HTERT RPE-1 (cell line): ENCODE measurements around the gene UBXN11.
"Not testable (repeated sequence)": the region's sequence is repeated elsewhere in the genome, so short reads cannot be mapped to it uniquely, and the experiment has no call there.

Experiments used
- in situ Hi-C: fragments of 300-500 bp; cut with MboI; formaldehyde crosslinking; loops from 4 replicates; pipeline ENCODE4 v1.14.3; 2020; ENCODE audit warnings: low sequenced_read_pairs

Gene UBXN11

DNA sequence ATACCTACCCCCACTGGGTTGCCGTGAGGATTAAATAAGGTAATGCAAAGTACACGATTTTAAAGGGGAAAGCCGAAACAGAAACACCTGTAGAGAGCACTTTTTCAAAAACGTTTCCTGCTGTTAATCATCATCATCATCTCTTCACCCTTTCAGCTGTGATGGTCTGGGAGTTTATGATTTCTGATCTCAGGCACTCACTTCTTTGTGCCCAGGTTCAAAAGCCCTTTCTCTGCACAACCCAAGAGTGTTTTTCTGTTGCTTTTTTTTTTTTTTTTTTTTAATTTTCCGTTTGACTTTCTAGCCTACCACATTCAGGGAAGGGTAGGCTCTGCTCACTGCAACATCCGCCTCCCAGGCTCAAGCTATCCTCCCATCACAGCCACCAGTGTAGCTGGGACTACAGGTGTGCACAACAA is 936 bp upstream of the UBXN11 start:
- in situ Hi-C loops, result no loop called here

DNA sequence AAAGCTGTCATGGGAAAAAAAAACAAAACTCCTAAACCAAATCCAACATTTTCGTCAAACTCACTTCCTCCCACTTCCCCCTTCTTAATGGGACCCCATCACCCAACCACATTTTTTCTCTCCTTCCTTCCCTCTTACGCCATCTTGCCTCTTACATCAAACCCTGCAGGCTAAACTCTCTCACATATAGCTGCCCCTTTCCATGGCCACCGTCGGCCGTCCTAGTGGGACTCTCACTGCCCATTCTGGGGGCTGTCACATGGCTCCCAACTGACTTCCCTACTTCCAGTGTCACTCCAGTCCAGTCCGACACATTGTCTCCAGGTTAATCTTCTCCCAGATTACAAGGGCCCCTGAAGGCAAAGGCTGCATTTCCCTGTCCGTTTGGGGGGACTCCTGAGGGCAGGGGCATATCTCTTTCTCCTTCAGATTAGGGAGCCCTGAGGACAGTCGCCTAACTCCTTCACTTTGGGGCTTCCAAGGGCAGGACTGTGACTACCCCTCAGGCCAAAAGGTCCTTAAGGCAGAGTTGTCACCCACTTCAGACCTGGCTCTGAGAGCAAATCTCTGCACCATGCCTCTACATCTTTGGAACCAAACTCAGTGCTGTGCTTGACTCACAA is 658 bp downstream of the UBXN11 start:
- in situ Hi-C loops, result no loop called here

DNA sequence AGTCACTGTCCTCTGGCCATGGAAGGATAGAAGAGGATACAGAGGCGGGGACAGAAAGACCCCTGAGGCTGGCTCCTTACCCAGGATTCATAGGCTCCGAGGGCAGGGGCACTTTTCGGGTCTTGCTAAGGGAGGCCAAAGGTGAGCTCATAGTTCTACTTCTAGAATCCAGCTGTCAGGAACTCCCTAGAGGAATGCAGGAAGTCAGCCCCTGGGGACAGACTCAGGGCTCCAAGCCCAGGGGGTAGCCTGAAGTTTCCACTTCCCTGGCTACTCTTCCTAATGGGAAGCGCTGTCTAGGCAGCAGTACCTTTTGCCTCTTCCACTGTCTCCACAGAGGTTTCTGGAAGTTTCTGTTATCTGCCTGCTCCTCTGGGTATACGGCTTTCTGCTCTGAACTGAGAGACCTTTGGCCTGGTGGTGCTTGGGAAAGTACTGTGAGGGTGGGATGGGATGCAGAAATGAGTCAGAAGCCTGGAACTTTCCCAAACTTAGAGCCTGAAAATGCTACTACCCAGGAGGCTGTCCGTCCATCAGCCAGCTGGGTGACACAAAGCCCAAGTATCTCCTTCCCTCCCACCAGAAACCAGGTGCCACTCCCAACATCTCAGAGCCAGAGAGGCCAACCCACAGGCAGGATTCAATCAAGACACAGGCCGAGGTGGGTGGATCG is 3.6 kb downstream of the UBXN11 start:
- in situ Hi-C loops, result no loop called here

DNA sequence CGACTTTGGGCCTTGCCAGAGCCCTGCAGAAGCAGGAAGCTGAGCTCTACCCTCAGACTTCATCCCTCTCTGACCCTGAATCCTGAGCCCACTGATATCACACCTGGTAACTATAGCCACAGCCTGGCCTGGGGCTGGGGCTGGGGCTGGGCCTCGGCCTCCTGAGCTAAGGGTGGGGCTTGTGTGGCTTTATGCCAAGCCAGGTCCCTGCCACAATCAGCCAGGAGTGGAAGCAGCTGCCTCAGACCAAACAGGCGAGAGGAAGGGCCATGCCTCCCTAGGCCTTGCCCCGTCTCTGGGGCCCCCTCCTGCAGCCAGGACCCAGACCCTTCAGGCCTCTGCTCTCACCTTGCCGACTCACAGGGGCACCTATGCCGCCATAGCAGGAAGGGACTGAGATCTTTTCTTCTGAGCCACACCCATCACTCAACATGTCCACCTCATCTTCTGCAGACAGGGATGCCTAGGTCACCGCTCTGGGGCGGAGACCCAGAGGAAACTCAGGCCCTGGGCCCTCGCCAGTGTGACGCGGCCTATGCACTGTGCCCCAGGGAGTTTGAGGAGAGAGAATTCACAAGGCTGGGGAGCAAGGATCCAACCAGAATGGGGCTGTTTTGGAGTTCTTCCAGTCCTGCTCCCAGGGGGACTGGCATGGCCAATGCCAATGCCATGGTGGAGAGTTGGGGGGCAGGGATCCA is 5.7 kb downstream of the UBXN11 start:
- in situ Hi-C loops, result no loop called here

DNA sequence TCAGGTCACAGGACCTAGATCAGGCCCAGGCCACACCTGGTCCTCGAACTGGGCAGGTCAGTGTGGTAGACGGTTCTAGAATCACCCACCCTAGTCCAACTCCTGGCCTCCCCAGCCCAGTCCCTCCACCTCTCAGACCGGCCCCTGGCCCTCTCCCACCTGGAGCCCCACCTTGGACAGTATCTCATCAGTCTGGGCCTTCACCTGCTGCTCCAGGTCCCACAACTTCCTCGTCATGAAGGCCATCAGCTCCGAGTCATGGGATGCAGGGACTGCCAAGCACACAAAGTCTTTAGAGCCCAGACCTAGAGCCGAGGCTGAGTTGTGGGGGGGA is 8.7 kb downstream of the UBXN11 start:
- in situ Hi-C loops, result no loop called here

DNA sequence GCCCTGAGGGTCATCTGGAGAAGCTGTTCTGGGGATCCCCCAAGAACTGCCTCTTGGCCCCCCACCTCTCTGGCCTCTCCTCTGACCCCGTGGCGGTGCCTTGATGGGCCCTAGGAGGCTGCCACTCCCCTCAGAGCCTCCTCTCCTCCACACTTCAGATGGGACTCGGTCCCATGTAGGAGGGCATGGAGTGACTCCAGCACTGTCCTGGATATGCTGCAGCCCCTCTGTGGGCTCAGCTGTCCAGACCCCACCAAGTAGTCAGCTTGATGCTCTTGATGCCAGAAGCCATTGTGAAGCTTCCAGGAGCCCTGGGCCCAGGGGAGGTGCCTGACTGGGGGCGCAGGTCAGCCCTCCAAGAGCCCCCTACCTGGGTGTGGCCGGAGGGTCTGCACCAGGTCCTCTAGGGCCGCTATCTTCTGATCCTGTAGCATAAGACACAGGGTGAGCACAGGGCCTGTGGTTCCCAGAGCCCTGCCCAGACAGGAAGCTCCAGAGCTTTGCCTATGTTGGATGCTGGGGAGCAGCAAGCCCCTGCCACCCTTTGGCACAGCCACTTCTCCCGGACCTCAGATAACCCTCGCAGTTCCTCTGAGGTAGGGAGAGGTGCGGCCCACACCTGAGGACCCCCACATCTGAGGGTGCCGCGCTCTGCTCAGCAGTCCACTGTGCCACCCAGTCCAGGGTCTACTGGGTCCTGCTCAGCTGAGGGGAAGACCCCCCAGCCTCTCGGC is 9.2 kb downstream of the UBXN11 start:
- in situ Hi-C loops, result no loop called here

DNA sequence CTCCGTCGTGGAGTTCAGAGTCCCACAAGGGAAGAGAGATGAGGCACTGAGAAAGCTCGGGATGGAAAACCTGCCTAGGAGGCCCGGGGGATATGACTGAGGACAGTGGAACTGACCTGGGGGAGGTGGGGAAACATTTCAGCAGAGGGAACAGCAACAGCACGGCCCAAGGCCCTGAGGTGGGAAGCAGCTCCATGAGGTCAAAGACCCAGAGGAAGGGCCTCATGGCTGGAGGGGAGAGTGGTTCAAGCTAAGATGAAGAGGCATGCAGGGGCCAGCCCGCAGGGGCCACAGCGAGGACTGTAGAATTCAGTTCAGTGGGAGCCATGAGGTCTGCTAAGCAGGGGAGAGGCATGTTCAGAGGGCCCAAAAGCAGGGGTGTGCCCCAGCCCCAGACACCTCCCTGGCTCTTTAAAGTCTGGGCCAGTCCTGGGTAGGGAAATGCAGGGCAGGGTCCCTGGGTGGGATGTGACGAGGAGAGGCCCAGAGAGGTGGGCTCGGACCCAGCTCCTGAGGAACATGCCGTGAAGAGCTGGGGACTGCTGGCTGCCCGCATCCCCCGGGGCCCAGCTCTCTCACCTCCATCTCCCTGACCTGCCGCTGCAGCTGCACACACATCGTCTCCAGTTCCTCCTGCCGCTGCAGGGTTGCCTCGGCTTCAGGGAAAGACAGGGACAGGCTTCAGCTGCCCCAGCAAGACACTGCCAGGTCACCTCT is 9.9 kb downstream of the UBXN11 start:
- in situ Hi-C loops, result no loop called here

DNA sequence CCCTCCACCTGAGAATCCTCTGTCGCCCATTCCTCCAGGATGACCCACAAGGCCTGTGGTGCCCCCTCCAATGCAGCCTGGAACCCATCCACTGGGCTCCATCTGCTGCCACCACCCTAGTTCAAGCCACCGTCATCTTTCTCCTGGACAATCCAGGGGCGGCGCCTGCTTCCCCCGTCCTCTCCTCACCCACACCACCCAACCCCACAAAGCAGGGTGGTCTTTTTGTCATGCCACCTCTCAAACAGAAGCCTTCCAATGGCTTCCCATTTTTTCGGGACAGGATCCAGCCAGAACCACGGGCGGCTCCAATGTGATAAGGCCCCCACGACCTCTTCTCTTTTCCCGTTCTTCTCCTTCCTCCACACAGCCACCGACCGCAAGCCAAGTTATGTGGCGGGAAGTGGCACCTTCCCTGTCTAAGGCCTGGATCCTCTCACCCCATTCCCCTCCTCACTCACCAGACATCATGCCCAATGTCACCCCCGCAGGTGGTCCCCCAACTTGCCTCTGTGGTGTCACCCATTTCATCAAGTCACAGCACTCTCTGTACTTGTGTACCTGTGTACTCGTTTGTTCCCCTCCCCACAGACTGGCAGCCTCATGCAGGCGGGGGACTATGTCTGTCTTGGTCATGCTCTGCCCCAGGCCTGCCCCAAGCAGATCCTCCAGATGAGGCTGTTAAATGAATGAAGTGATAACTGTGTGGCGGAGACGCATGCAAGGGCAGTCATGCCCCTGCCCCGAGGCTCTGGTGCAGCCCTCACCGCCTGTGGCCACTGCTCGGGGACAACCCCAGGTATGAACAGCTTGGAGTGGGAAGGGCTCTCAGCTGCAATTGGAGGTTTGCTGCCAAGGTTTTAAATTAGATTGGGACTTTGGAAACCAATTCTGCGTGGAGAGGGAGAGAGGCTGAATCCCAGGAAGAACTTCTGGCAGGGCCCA is 11.0 kb downstream of the UBXN11 start:
- in situ Hi-C loops, result no loop called here

DNA sequence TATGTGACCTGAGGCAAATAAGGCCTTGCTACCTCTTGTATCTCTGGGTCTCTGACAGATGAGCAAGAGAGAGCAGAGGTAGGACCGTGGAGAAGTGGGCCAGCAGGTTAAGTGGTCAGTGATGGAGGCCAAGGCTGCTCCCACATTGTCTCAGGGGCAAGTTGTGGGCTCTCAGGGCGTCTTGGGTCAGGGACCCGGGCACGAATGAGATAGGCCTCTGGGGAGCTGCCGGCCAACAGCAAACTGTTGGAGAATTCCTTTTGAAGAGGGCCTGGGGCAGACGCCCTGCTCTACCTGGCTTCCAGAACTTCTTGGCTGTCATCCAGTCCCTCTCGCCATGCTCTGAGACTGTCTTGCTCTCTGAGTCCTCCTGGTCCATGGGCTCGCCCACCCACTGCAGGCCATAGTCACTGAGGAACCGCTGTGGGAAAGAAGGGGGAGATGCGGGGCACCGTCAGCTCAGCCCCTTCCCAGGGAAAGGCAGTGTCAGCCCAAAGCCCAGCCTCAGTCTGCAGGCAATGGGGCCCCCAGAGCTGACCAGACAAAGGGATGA is 12.4 kb downstream of the UBXN11 start:
- in situ Hi-C loops, result no loop called here

DNA sequence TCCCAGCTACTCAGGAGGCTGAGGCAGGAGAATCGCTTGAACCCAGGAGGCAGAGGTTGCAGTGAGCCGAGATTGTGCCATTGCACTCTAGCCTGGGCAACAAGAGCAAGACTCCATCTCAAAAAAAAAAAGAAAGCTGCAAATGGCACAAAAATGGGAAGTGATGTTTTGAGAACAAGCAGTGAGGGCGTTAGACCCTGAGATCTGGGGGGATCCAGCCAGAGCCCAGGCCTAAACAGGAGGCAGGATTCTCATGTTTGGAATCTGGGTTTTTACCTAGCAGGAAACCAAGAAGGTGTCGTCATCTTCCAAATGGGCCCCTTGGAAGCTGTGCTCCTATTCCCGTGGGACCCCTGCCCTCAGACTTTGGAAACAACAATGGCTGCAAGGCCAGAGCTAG is 13.7 kb downstream of the UBXN11 start:
- in situ Hi-C loops, result not testable (repeated sequence)

DNA sequence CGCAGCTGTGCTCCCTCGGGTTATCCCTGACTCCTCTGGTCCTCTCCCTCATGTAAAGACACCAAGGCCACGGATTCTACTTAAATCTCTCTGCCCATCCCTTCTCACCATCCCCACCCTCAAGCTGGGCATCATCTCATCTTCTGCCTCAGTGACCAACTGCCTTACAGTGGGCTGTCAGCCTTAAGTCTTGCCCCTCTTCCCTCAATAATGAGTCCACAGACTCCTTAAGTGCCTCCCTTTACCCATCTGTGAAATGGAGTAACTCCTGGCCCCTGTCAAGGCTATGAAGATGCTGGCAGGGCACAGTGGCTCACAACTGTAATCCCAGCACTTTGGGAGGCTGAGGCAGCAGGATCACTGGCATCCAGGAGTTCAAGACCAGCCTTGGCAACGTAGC is 14.5 kb downstream of the UBXN11 start:
- in situ Hi-C loops, result no loop called here

DNA sequence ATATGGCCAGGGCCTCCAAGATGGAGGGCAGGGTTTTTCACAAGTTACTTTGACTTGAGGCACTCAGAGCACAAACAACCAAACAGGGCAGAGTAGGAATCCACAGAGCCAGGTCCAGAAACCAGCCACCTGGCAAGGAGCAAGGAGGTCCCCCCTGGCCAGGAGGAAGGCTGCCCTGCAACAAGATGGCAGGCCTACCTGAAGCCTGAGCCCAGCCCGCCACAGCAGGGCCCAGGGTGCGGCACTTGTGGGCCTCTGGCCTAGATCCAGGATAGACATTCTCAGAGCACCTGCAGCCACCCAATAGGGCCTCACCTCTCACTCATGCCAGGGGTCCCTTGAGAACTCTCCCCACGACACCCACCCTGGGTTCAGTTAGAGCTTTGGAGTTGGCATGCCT is 15.0 kb downstream of the UBXN11 start:
- in situ Hi-C loops, result no loop called here

DNA sequence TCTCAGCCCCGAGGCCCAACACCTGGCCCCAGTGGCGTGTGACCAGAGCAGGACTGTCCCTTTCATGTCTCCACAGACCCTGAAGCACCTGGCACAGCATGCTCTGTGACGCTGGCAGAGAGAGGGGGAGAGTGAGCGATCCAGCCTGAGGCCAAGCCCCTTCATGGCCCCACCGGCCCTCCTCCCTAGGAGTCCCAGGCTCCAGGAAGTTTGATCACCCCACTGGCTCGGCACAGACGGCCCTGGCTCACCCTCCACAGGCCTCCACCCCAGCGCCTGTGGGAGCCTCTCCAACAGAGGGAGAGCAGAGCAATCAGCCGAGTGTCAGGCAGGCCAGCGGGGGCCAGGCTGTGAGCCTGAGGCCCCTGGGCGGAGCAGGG is 15.6 kb downstream of the UBXN11 start:
- in situ Hi-C loops, result no loop called here

DNA sequence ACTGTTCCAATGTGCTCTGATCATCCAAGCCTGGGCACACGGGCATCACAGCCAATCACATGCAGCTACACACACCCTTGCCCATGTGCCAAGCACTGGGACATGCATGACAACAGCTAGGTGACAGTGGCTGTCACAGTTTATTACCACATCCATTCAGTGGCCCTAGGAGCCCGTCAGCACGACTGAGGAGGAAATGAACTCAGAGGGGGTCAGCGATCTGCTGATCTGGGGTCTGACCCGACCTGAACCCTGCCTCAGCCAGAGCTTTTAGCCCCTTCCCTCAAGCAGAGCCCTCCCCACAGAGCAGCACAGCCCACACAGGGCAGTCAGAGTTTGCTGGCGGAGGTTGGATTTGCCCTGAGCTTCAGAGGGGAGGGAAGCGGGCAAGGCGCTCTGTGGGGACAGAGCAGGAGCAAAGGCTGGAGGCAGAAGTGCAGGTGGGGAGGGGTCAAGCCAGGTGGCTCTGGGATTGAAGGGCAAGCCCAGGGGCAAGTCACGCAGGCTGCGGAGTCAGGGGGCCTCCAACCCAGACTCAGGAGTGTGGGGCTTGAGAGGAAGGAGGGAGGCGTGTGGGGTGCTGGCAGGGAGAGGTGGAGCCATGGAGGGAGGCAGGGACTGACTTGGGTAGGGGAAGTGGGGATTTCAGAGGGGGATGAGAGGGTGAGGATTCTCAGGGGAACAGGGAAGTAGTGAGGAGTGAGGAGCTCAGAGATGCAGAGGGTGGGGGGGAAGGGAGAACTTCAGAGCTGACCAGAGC is 16.1 kb downstream of the UBXN11 start:
- in situ Hi-C loops, result no loop called here

DNA sequence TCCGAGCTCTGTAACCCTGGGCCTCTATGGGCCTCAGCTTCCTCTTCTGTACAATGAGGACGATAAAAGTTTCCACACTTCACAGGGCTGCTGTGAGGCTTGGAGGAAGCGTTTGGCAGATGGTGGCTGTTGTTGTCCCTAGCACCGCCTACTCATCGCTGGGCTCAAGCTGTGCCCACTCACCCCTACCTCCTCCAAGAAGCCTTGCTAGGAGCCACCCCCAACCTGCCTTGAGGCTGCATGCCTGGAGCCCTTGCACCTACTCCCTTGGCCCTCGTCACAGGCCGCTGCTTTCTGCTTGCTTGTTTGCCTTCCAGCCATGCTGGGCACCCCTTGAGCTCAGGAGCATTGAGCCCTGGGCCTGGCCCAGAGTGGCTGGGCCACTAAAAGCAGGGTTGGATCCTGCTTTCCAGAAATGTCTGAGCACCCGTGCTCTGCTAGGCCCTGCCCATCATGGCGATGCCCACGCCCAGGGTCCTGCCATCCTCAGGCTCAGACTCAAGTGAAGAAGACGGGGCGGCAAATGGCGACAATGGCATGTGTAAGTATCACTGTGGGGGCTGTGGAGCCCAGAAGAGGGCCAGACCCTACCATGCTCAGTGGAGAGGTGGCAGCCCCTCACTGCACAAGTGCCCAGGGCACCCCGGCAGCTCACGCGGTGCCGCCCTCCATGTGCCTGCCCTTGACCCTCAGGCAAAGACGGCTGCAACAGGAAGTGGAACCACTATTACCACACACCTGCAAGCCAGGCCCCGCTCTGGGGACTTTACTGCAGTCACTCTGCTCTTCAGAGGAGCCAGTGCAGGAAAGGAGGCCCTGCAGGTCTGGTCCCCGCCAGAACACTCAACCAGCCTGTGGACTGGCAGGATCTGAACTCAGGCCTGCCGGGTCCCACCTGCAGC is 17.0 kb downstream of the UBXN11 start:
- in situ Hi-C loops, result no loop called here

DNA sequence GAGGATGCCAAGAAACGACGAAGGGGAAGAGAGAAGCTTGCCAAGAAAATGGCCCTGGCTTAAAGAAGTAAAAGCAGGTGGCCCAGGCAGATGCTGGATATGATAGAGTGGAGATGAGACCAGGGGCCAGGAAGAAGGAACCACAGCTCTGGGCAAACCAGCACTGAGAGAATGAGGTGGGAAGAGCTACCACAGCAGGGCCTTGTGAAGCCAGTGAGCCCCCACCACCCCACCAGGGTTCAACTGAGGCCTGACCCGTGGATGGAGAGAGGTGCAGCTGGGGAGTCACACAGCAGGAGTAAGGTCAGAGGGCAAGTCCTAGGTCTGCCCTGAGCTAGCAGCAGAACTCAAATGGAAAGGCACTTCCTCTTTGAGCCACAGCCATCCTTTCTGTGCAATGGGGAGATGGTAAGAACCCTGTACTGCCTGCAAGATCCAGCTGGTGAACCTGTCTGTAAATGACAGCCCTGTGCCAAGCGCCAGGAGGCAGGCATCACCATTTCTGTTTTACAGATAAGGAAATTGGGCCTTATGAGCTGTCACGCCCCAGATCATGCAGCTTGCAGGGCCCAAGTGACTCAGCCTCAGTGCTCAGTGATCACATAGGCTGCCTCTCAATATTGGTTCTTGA is 18.0 kb downstream of the UBXN11 start:
- in situ Hi-C loops, result no loop called here

DNA sequence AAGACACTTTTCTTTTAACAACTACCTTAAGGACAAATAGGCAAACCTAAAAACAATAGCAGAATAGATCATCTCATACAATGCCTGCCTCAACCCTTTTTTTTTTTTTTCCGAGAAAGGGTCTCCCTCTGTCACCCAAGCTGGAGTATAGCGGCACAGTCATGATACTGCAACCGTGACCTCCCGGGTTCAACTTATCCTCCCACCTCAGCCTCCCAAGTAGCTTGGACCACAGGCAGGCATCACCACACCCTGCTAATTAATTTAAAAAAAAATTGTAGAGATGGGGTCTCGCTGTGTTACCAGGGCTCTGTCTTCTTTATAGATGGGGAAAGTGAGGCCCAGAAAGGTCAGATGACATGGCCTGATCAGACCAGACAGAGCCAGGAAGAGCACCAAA is 18.6 kb downstream of the UBXN11 start:
- in situ Hi-C loops, result no loop called here
